IMR-90 (cell line): ENCODE measurements around the gene SORCS1. TPM values are rescaled to one million over a fixed set of nuclear protein-coding genes. Genes with fewer than 3 reads are reported as not detected.

ENCODE experiments used
- ATAC-seq: fragments of 200-7000 bp; cut with Tn5 transposase; 2 replicates; pipeline ENCODE4 v1.9.1; 2020; ENCODE audit warnings: low read depth, mild to moderate bottlenecking, moderate library complexity
- BruUV-seq: library from RNA; stranded (reverse); fragments of 400-500 nt; replicated peaks from 2 replicates; lab custom pipeline; 2021; lab: Mats Ljungman, UMichigan
- CTCF ChIA-PET: fragments of 300-600 bp; formaldehyde crosslinking; extraction: SDS; loops from one replicate; lab custom pipeline; 2021; ENCODE audit warnings: antibody characterized with exemption; lab: Yijun Ruan, JAX
- POLR2A ChIA-PET: fragments of 300-600 bp; sonication (Branson Sonifier 250); formaldehyde crosslinking; loops from one replicate; lab custom pipeline; 2022; ENCODE audit warnings: antibody characterized with exemption; ENCODE audit not compliant: unreplicated experiment; lab: Charles Lee
- DNase-seq: peaks from one replicate; pipeline ENCODE4 v3.0.0; 2013
- H2AFZ ChIP-seq: replicated peaks from 2 replicates; pipeline ENCODE3; 2013; ENCODE audit warnings: low read length, mild to moderate bottlenecking; ENCODE audit not compliant: poor library complexity
- H2AK5ac ChIP-seq: 2 replicates; pipeline ENCODE4 v1.6.1; 2013; ENCODE audit warnings: low read depth, low read length, inconsistent platforms
- H2AK9ac ChIP-seq: replicated peaks from 2 replicates; pipeline ENCODE3; 2013; ENCODE audit warnings: mild to moderate bottlenecking, low read depth, low read length, moderate library complexity; ENCODE audit not compliant: poor library complexity
- H2BK120ac ChIP-seq: 2 replicates; pipeline ENCODE4 v1.6.1; 2013; ENCODE audit warnings: low read depth, low read length, inconsistent platforms
- H2BK15ac ChIP-seq: 3 replicates; pipeline ENCODE4 v1.6.1; 2013; ENCODE audit warnings: low read depth, low read length, inconsistent platforms
- H2BK20ac ChIP-seq: 2 replicates; pipeline ENCODE4 v1.6.1; 2013; ENCODE audit warnings: low read depth, mild to moderate bottlenecking, inconsistent platforms, low read length, moderate library complexity
- H2BK5ac ChIP-seq: 2 replicates; pipeline ENCODE4 v1.6.1; 2013; ENCODE audit warnings: mild to moderate bottlenecking, low read depth, low read length, inconsistent platforms; ENCODE audit not compliant: poor library complexity, severe bottlenecking
- H3K14ac ChIP-seq: replicated peaks from 2 replicates; pipeline ENCODE4 v1.6.1; 2013; ENCODE audit warnings: low read depth, low read length, inconsistent platforms
- H3K18ac ChIP-seq: 2 replicates; pipeline ENCODE4 v1.6.1; 2013; ENCODE audit warnings: low read depth, low read length, control low read depth
- H3K23ac ChIP-seq: 2 replicates; pipeline ENCODE4 v1.6.1; 2013; ENCODE audit warnings: low read depth, low read length, inconsistent platforms
- H3K27ac ChIP-seq: 2 replicates; pipeline ENCODE4 v1.5.1; 2013; ENCODE audit warnings: mild to moderate bottlenecking, control low read depth, low read length; ENCODE audit not compliant: insufficient read depth
- H3K27me3 ChIP-seq: 2 replicates; pipeline ENCODE4 v1.6.1; 2013; ENCODE audit warnings: low read length; ENCODE audit not compliant: control insufficient read depth, insufficient read depth
- H3K36me3 ChIP-seq: 2 replicates; pipeline ENCODE4 v1.6.1; 2013; ENCODE audit warnings: low read length, mixed read lengths; ENCODE audit not compliant: control insufficient read depth, insufficient read depth
- H3K4ac ChIP-seq: 2 replicates; pipeline ENCODE4 v1.6.1; 2013; ENCODE audit warnings: low read depth, low read length, inconsistent platforms
- H3K4me1 ChIP-seq: 2 replicates; pipeline ENCODE4 v1.6.1; 2013; ENCODE audit warnings: low read length, mixed read lengths; ENCODE audit not compliant: control insufficient read depth, insufficient read depth
- H3K4me2 ChIP-seq: 2 replicates; pipeline ENCODE4 v1.6.1; 2013; ENCODE audit warnings: low read depth, mild to moderate bottlenecking, control low read depth, low read length, moderate library complexity
- H3K4me3 ChIP-seq: 2 replicates; pipeline ENCODE4 v1.5.1; 2013; ENCODE audit warnings: low read depth, mild to moderate bottlenecking, control low read depth, low read length, moderate library complexity; ENCODE audit not compliant: insufficient read depth
- H3K56ac ChIP-seq: 2 replicates; pipeline ENCODE4 v1.6.1; 2013; ENCODE audit warnings: low read length, inconsistent platforms; ENCODE audit not compliant: insufficient read depth; ENCODE audit errors: extremely low read depth
- H3K79me1 ChIP-seq, 2 experiments: 2 replicates each; pipeline ENCODE4 v1.6.1; 2013; ENCODE audit warnings: low read length in 2 of 2, inconsistent platforms in 1 of 2, low read depth in 1 of 2
- H3K9ac ChIP-seq: 2 replicates; pipeline ENCODE4 v1.6.1; 2013; ENCODE audit warnings: low read depth, low read length, control low read depth
- H3K9me1 ChIP-seq: 2 replicates; pipeline ENCODE4 v1.6.1; 2013; ENCODE audit warnings: low read length, inconsistent platforms; ENCODE audit not compliant: insufficient read depth
- H3K9me3 ChIP-seq: 2 replicates; pipeline ENCODE4 v1.6.1; 2013; ENCODE audit warnings: low read length; ENCODE audit not compliant: control insufficient read depth, insufficient read depth
- H4K20me1 ChIP-seq: 2 replicates; pipeline ENCODE4 v1.6.1; 2013; ENCODE audit warnings: low read length, inconsistent platforms; ENCODE audit not compliant: insufficient read depth
- H4K5ac ChIP-seq: 2 replicates; pipeline ENCODE4 v1.6.1; 2013; ENCODE audit warnings: mild to moderate bottlenecking, low read depth, low read length, control low read depth
- H4K8ac ChIP-seq, 2 experiments: 2 replicates each; pipeline ENCODE4 v1.6.1; 2013; ENCODE audit warnings: low read depth in 2 of 2, low read length in 2 of 2, control low read depth in 1 of 2, inconsistent platforms in 1 of 2
- H4K91ac ChIP-seq: 2 replicates; pipeline ENCODE4 v1.6.1; 2013; ENCODE audit warnings: low read depth, low read length, inconsistent platforms; ENCODE audit not compliant: insufficient read depth
- BHLHE40 ChIP-seq: fragments of 150-350 bp; IDR thresholded peaks from 2 replicates; pipeline ENCODE4 v1.6.1; 2016; ENCODE audit warnings: mild to moderate bottlenecking, low read depth, low read length
- CEBPB ChIP-seq: IDR thresholded peaks from 2 replicates; pipeline ENCODE4 v1.6.1; 2012; ENCODE audit warnings: low read depth, low read length, improper control_type of control experiment
- CHD1 ChIP-seq: IDR thresholded peaks from 2 replicates; pipeline ENCODE4 v1.6.1; 2012; ENCODE audit warnings: low read depth, low read length, improper control_type of control experiment
- CTCF ChIP-seq: conservative IDR thresholded peaks from 2 replicates; pipeline ENCODE4 v1.5.1; 2012; ENCODE audit warnings: mild to moderate bottlenecking, low read depth, low read length, improper control_type of control experiment
- MAFK ChIP-seq: IDR thresholded peaks from 2 replicates; pipeline ENCODE4 v1.6.1; 2012; ENCODE audit warnings: low read depth, low read length, improper control_type of control experiment
- MXI1 ChIP-seq: IDR thresholded peaks from 2 replicates; pipeline ENCODE4 v1.6.1; 2012; ENCODE audit warnings: low read depth, mild to moderate bottlenecking, low read length, moderate library complexity, borderline replicate concordance
- NFE2L2 ChIP-seq: fragments of 150-350 bp; IDR thresholded peaks from 2 replicates; pipeline ENCODE4 v1.6.1; 2016; ENCODE audit warnings: low read depth, mild to moderate bottlenecking, low read length
- POLR2A ChIP-seq: IDR thresholded peaks from 2 replicates; pipeline ENCODE4 v1.6.1; 2012; ENCODE audit warnings: mild to moderate bottlenecking, low read depth, low read length
- RAD21 ChIP-seq: IDR thresholded peaks from 2 replicates; pipeline ENCODE4 v1.6.1; 2012; ENCODE audit warnings: low read length, improper control_type of control experiment
- RCOR1 ChIP-seq: IDR thresholded peaks from 2 replicates; pipeline ENCODE4 v1.6.1; 2012; ENCODE audit warnings: mild to moderate bottlenecking, low read length, improper control_type of control experiment; ENCODE audit not compliant: insufficient replicate concordance
- RFX5 ChIP-seq: IDR thresholded peaks from 2 replicates; pipeline ENCODE4 v1.8.0; 2012; ENCODE audit warnings: low read depth, mild to moderate bottlenecking, low read length, moderate library complexity
- SMC3 ChIP-seq: fragments of 150-350 bp; IDR thresholded peaks from 2 replicates; pipeline ENCODE4 v1.6.1; 2016; ENCODE audit warnings: low read depth, mild to moderate bottlenecking, antibody characterized with exemption, low read length, moderate library complexity
- WGBS, 2 experiments: methylation state at CpG; one replicate each; pipeline versions ENCODE4 v1.1.5 to v1.1.7; 2013; ENCODE audit warnings: missing lambda C conversion rate in 2 of 2; ENCODE audit not compliant: insufficient read length in 1 of 2; ENCODE audit errors: extremely low coverage in 2 of 2; 5-methylcytosine and 5-hydroxymethylcytosine counted together
- dilution Hi-C: fragments of 300-500 bp; cut with HindIII; formaldehyde crosslinking; loops from one replicate; pipeline ENCODE4 v1.14.3; 2018; ENCODE audit warnings: low sequenced_read_pairs; ENCODE audit not compliant: unreplicated experiment
- in situ Hi-C: fragments of 300-500 bp; cut with MboI; formaldehyde crosslinking; loops from 3 replicates; pipeline ENCODE4 v1.14.3; 2019; ENCODE audit warnings: low sequenced_read_pairs, inconsistent platforms, mixed read lengths
- intact Hi-C: fragments of 100-400 bp; cut with micrococcal nuclease; formaldehyde crosslinking; loops from 2 replicates; pipeline ENCODE4 v1.10.0; 2022
- polyA plus RNA-seq, 3 experiments: library from polyadenylated mRNA; depleted of rRNA; stranded (reverse); fragments of >200 nt; gene quantifications; 2 replicates each; pipeline ENCODE4 v1.2.3, GENCODE V29; 2012; ENCODE audit warnings: low replicate concordance in 1 of 3
- total RNA-seq: library from RNA; depleted of rRNA; stranded (reverse); fragments of >200 nt; gene quantifications from 2 replicates; pipeline ENCODE4 v1.2.3, GENCODE V29; 2012

The SORCS1 gene
- total and polyA plus RNA-seq, 2 of the 4 experiments (the other 2 are of a cell fraction) = under 0.01 TPM; not detected in 1

- H4K20me1 ChIP-seq = no peaks in the 10 kb centered on the region
- no peaks in the 10 kb centered on the region for H3K79me1 ChIP-seq
- H4K91ac ChIP-seq = no peak overlapping the region
- H4K8ac ChIP-seq = no peak overlapping the region
- ChIA-PET CTCF (no interaction called here), POLR2A (no interaction called here)
- no peaks in the 10 kb centered on the region for H3K27me3 ChIP-seq
- no peak overlapping the region for H3K4ac ChIP-seq
- H2BK5ac ChIP-seq = no peak overlapping the region
- H3K4me1 ChIP-seq = no peaks in the 10 kb centered on the region
- H3K9ac ChIP-seq = no peak overlapping the region
- H3K9me1 ChIP-seq = no peaks in the 10 kb centered on the region
- WGBS, 2 experiments = no CpG with 5 or more reads among the region's 11 CpGs
- no peak overlapping the region for H3K27ac ChIP-seq
- DNase-seq (no peak), ATAC-seq (no peak)
- no peaks in the 10 kb centered on the region for H3K36me3 ChIP-seq
- TF ChIP-seq RCOR1 (no peak), POLR2A (no peak), CHD1 (no peak), RFX5 (no peak), MXI1 (no peak), BHLHE40 (no peak), MAFK (no peak), SMC3 (no peak), CTCF (no peak), NFE2L2 (no peak), CEBPB (no peak), RAD21 (no peak)
- H3K9me3 ChIP-seq = peaks cover 27% of the 10 kb centered on the region
- no peak overlapping the region for H4K5ac ChIP-seq
- no peak overlapping the region for H2BK20ac ChIP-seq
- H3K23ac ChIP-seq = no peak overlapping the region
- H2AFZ ChIP-seq = no peak overlapping the region
- intact Hi-C loops = no loop called here
- no peak overlapping the region for H2AK5ac ChIP-seq
- no peak overlapping the region for H2AK9ac ChIP-seq
- H3K4me2 ChIP-seq = no peak overlapping the region
- no peak overlapping the region for H2BK120ac ChIP-seq
- H3K4me3 ChIP-seq = no peak overlapping the region
- no TSS peak for BruUV-seq
- no peak overlapping the region for H3K56ac ChIP-seq
- H3K18ac ChIP-seq = no peak overlapping the region
- no peak overlapping the region for H3K14ac ChIP-seq
- dilution Hi-C loops = no loop called here
- no peak overlapping the region for H2BK15ac ChIP-seq
- in situ Hi-C loops = no loop called here
Observed at GRCh38 chr10:106958589-106959361, 205.7 kb downstream of the SORCS1 start.
